Tibial nerve (tissue), 4 donors: ENCODE measurements around the gene CYB561A3. TPM values are rescaled to one million over a fixed set of nuclear protein-coding genes. Genes with fewer than 3 reads are reported as not detected.

Experiments
- DNase-seq, 2 donors: peaks; one replicate each; pipeline ENCODE4 v3.0.0-alpha.2; 2019; ENCODE audit warnings: low spot score in 2 of 2
- H3K27ac ChIP-seq, 4 donors: fragments of 200-600 bp; sonication (generic) in 3 of 4; one replicate each; pipeline ENCODE4 v1.5.1; 2017 to 2019; ENCODE audit warnings: mild to moderate bottlenecking in 1 of 4
- H3K27me3 ChIP-seq, 2 donors: fragments of 200-600 bp; sonication (generic) in 1 of 2; one replicate each; pipeline versions ENCODE4 v1.5.1 to v1.6.0; 2017 to 2019
- H3K36me3 ChIP-seq, 3 donors: fragments of 200-600 bp; sonication (generic); one replicate each; pipeline ENCODE4 v1.5.1; 2018 to 2019
- H3K4me1 ChIP-seq, 4 donors: fragments of 200-600 bp; sonication (generic) in 3 of 4; one replicate each; pipeline ENCODE4 v1.5.1; 2017 to 2019
- H3K4me3 ChIP-seq, 4 donors: fragments of 200-600 bp; sonication (generic) in 3 of 4; one replicate each; pipeline ENCODE4 v1.5.1; 2017 to 2019; ENCODE audit warnings: mild to moderate bottlenecking in 1 of 4, moderate library complexity in 1 of 4
- H3K9me3 ChIP-seq, 4 donors: fragments of 200-600 bp; sonication (generic) in 3 of 4; one replicate each; pipeline ENCODE4 v1.5.1; 2017 to 2019
- EP300 ChIP-seq, 2 donors: sonication (generic); formaldehyde crosslinking; IDR thresholded peaks; one replicate each; pipeline ENCODE4 v1.6.1; 2017; ENCODE audit warnings: antibody characterized with exemption in 2 of 2, mild to moderate bottlenecking in 1 of 2
- POLR2A ChIP-seq, 2 donors: fragments of 450-650 bp; IDR thresholded peaks; one replicate each; pipeline ENCODE4 v1.6.1; 2017; ENCODE audit warnings: antibody characterized with exemption in 2 of 2, mild to moderate bottlenecking in 2 of 2, moderate library complexity in 2 of 2
- WGBS, 2 donors: methylation state at CpG; one replicate each; pipeline ENCODE4 v1.1.5; 2018; 5-methylcytosine and 5-hydroxymethylcytosine counted together
- total RNA-seq, 4 donors: library from RNA; depleted of rRNA; stranded (reverse); fragments of >200 nt; gene quantifications; one replicate each; pipeline ENCODE4 v1.1.0, GENCODE V29; 2016
- TF ChIP-seq, protein P1 (sequence below), 5 experiments: fragments of 200-600 bp in 3 of 5; fragments of 450-650 bp in 2 of 5; sonication (generic) in 3 of 5; IDR thresholded peaks; one replicate each; pipeline ENCODE4 v1.5.1; 2016 to 2019; ENCODE audit warnings: antibody characterized with exemption in 5 of 5, mild to moderate bottlenecking in 3 of 5, moderate library complexity in 2 of 5

CYB561A3 gene
- total RNA-seq, 4 donors from 2014 or later = 44.2 to 68.2 (median 45.8) TPM

DNA sequence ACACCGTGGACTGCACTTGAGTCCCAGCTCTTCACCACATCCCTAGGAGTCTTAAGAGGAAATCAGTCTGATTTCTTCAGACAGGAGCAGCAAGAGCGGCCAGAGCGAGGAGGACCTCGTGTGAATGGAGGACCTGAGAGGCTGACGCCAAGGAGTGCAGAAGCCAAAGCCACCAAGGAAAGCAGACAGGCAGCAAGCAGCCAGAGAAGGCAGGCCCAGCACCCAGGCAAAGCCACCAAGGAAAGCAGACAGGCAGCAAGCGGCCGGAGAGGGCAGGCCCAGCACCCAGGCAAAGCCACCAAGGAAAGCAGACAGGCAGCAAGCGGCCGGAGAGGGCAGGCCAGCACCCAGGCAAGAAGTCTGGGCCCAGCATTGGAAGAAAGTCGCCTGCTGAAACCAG is 11.8 kb downstream of the CYB561A3 start:
- Histone ChIP-seq H3K27me3 (no peaks in the 10 kb centered on the region), H3K4me1 (peaks cover 0 to 7% (median 3%) of the 10 kb centered on the region in 4 donors), H3K27ac (no peak overlapping the region), H3K9me3 (no peaks in the 10 kb centered on the region), H3K36me3 (peaks cover 0 to 96% (median 8%) of the 10 kb centered on the region in 3 donors), H3K4me3 (no peak overlapping the region)
- TF ChIP-seq POLR2A (IDR thresholded peaks at IDR 0.05) (no peak), EP300 (IDR thresholded peaks at IDR 0.05) (no peak)
- TF ChIP-seq, protein P1, sequence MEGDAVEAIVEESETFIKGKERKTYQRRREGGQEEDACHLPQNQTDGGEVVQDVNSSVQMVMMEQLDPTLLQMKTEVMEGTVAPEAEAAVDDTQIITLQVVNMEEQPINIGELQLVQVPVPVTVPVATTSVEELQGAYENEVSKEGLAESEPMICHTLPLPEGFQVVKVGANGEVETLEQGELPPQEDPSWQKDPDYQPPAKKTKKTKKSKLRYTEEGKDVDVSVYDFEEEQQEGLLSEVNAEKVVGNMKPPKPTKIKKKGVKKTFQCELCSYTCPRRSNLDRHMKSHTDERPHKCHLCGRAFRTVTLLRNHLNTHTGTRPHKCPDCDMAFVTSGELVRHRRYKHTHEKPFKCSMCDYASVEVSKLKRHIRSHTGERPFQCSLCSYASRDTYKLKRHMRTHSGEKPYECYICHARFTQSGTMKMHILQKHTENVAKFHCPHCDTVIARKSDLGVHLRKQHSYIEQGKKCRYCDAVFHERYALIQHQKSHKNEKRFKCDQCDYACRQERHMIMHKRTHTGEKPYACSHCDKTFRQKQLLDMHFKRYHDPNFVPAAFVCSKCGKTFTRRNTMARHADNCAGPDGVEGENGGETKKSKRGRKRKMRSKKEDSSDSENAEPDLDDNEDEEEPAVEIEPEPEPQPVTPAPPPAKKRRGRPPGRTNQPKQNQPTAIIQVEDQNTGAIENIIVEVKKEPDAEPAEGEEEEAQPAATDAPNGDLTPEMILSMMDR (IDR thresholded peaks at IDR 0.05) = no peak
- DNase-seq = no peak
- WGBS, 2 donors = 86 to 91% methylated on average over 9 to 10 of the region's 10 CpGs

DNA sequence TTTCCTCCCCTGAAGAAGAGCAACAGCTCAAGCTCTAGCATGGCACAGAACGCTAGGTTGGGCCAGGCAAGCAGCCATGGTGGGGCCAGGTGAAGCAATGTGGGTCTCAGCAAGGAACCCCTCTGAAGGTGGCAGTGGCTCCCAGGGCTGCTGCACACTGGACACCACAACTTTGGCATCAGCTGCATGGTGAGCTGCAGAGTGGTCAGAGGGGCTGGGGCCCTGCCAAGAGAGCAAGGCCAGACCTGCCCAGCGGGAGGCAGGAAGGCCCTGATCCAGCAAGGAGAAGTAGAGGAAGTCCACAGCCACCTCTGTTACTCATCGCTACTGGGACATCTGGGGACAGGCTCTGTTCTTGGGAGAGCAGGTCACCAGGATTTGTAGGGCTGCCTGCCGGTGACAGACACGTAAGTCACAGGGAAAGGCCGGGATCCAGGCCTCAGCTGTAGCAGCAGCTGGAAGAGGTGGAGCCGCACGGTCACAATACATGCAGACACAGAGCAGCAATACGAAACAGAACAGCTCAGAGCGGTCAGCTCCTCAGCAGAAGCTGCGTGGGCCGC is 12.4 kb downstream of the CYB561A3 start:
- no peak for DNase-seq
- Histone ChIP-seq H3K4me1 (peaks cover 0 to 6% (median under 1%) of the 10 kb centered on the region in 4 donors), H3K4me3 (no peak overlapping the region), H3K9me3 (no peaks in the 10 kb centered on the region), H3K27ac (peak overlapping the region in 1 of 4 donors; percentile 38), H3K36me3 (peaks cover 0 to 93% (median 8%) of the 10 kb centered on the region in 3 donors), H3K27me3 (no peaks in the 10 kb centered on the region)
- no peak for TF ChIP-seq EP300 (IDR thresholded peaks at IDR 0.05)
- TF ChIP-seq, protein P1 (IDR thresholded peaks at IDR 0.05) = no peak
- TF ChIP-seq POLR2A (IDR thresholded peaks at IDR 0.05) = no peak
- WGBS, 2 donors = 84 to 90% methylated on average over 12 of the region's 12 CpGs

DNA sequence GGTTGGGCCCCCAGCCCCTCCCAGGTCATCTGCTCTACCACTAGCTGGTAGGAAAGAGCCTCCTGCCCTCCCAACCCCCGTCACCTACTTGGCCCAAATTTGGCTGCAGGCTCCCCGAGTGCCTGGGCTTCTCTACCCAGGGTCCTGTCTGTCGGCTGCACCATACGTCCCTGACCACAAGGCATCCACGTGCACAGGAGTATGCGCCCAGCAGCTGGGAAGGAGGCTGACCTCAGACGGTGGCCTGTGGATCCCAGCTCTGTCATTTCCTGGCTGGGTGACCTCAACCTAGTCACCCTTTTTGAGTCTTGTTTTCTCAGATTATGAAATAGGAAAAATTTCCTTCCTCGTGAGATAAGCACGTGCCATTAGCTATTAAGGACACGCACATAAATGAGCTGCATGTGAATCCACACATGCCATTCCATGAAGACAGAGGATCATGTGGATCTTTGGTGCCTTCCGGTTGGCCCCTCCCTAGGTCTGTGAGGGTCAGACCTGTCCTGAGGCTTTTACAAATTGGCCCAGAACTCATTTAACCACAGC is 13.7 kb downstream of the CYB561A3 start:
- no peak for DNase-seq
- 61 to 70% methylated on average over 11 of the region's 11 CpGs for WGBS, 2 donors
- Histone ChIP-seq H3K27ac (peak overlapping the region in 1 of 4 donors; percentile 59), H3K4me1 (peaks cover 0 to 4% (median 0%) of the 10 kb centered on the region in 4 donors), H3K4me3 (no peak overlapping the region), H3K36me3 (peaks cover 0 to 92% (median 4%) of the 10 kb centered on the region in 3 donors), H3K9me3 (no peaks in the 10 kb centered on the region), H3K27me3 (no peaks in the 10 kb centered on the region)
- TF ChIP-seq, protein P1 (IDR thresholded peaks at IDR 0.05) = peak in 1 of 5 experiments; percentile 11
- TF ChIP-seq EP300 (IDR thresholded peaks at IDR 0.05) = peak in 1 of 2 donors; percentile 64
- TF ChIP-seq POLR2A (IDR thresholded peaks at IDR 0.05) = no peak

DNA sequence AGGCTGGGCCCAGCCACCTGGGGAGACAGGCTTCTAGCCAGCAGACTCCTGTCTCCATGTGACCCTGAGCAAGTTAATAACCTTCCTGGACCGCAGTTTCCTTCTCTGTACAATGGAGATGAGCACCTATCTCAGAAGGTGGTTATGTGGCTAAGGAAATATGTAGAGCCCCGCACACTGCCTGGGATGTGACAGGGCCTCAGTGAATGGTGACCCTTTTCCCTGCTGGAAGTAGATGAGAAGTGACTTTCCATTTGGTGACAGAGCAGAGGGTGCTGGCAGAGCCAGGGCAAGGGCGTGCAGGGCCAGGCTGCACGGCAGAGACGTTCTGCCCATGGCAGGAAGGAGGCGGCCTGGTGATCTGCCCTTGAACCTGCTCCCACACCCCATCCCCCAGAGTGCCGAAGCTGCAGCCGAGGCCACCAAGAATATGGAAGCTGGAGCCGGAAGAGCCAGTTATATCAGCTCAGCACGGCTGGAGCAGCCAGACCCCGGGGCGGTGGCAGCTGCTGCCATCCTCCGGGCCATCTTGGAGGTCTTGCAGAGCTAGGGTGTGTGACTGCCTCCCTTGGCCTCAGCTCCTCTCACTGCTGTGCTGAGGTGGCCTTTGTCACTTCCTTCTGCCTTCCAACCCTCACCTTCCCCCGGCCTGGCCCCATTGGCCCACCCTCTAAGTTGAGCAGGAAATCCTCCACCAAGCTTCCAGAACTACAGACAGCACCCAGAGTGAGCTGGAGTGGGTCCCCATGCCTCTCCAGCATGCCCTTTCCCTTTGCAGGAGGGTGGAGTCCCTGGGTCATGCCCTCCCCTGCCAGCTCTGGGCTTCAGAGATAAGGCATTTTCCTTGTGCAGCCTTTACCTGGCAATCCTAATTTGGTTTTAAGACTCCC is 15.5 kb downstream of the CYB561A3 start:
- Histone ChIP-seq H3K27ac (no peak overlapping the region), H3K27me3 (no peaks in the 10 kb centered on the region), H3K4me1 (peaks cover 0 to 4% (median 0%) of the 10 kb centered on the region in 4 donors), H3K9me3 (no peaks in the 10 kb centered on the region), H3K36me3 (peaks cover 0 to 94% (median 0%) of the 10 kb centered on the region in 3 donors), H3K4me3 (no peak overlapping the region)
- TF ChIP-seq EP300 (IDR thresholded peaks at IDR 0.05) (no peak), POLR2A (IDR thresholded peaks at IDR 0.05) (no peak)
- TF ChIP-seq, protein P1 (IDR thresholded peaks at IDR 0.05) = no peak
- WGBS, 2 donors = 82 to 86% methylated on average over 11 to 14 of the region's 14 CpGs
- no peak for DNase-seq
